GM21825 (cell line): ENCODE results near the gene KMT2E.
A peak's percentile ranks its signal among the peaks of the same experiment; 100 is the strongest.
"Not testable (repeated sequence)": the region's sequence is repeated elsewhere in the genome, so short reads cannot be mapped to it uniquely, and the experiment has no call there.

Source experiments
- ATAC-seq: cut with Tn5 transposase; IDR thresholded peaks from one replicate; pipeline ENCODE4 v1.9.1; 2021; ENCODE audit warnings: mild to moderate bottlenecking, moderate library complexity; ENCODE audit not compliant: unreplicated experiment

The KMT2E gene

GRCh38 chr7:105013816-105014692 is at the start of gene KMT2E:
TSS of gene KMT2E (plus strand) at chr7:105014205. CDS start at chr7:105040953, 26,748 bp downstream.
- ATAC-seq = peak; percentile 30

DNA sequence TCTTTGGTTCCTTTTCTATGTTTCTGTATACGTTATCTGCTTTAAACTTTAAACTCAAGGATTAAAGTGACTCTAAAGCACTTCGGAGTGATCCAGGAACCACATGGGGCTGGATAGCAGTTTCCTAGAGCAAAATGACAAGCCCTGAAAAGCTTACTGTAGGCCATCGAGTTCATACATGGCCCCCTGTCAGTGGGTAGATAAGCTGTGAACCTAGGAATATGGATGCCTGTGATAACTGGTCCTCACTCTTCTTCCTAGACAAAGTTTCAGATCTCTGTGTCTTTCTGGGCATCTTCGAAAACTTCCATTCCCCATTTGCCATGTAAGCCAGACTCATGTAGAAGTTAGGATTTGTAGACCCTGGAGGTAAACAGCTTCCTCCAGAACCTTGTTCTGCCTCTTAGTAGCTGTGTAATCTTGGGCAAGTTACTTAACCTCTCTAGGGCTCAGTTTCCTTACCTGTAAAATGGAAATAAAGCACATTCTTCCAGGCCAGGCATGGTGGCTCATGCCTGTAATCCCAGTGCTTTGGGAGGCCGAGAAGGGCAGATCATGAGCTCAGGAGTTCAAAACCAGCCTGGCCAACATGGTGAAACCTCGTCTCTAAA is 49.3 kb upstream of the KMT2E start:
- no peak for ATAC-seq

- ATAC-seq = no peak
Observed at GRCh38 chr7:104966022-104966421, 48.0 kb upstream of the KMT2E start.

GRCh38 chr7:104967088-104967487 is 46.9 kb upstream of the KMT2E start:
- no peak for ATAC-seq

DNA sequence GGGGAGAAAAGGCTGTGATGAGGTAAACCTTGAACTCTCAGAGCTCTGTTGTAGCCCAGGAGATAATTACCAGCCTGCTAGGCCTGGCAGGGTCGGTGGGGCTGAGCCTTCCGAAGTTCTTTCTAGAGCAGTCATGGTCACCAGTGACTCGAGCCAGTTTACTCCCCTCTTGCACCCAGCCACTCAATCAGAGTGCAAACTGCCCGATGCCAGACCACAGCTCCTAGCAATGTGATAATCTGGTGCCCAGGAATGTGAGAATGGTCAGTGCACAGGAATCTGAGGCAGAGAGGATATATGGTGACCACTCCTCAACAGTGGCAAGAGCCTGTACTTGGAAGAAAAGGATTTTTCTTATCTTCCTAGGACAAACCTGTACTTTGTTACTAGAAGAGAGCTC is 46.4 kb upstream of the KMT2E start:
- ATAC-seq = no peak

- no peak for ATAC-seq
Observed at GRCh38 chr7:104968648-104969047, 45.4 kb upstream of the KMT2E start.

GRCh38 chr7:104969183-104969582 is 44.8 kb upstream of the KMT2E start:
- ATAC-seq = no peak

DNA sequence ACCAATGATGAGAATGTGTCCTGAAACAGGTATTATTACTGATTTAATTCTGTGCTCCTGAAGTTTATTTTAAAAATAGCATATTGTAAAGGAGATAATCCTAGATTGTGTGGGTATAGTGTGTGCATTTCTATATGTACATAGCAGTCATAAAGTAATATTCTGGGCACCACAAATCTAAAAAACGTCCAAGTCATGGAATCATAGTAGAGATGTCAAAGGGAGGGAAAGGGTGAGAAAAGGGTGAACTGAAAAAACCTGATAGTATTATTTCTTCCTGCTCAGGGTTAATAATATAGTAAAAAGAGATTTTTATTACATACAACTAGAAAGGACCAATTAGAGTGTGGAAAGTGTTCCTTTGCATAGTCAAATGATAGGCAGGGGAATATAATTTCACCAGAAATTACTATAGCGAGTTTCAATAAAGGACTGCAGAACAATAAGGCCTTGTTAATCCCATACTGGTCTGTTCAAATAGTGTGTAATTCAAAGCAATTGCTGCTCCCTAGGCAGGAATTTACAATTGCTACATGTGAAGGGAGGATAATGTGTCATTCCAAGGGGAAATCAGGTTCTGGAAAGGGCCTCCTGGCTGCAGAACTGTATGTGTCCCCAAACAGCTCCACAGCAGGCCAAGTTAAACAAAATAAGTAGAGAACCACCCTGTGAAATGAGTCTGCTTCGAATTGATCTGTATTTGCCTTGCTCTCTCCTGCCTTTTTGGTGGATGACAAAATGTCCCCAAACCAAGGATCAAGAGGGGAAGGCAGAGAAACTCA is 42.5 kb upstream of the KMT2E start:
- no peak for ATAC-seq

- no peak for ATAC-seq
Observed at GRCh38 chr7:104972500-104972899, 41.5 kb upstream of the KMT2E start.

GRCh38 chr7:104973227-104973626 is 40.8 kb upstream of the KMT2E start:
- ATAC-seq = no peak

GRCh38 chr7:104973909-104974415 is 40.0 kb upstream of the KMT2E start:
- no peak for ATAC-seq

GRCh38 chr7:104975553-104975952 is 38.5 kb upstream of the KMT2E start:
- not testable (repeated sequence) for ATAC-seq

DNA sequence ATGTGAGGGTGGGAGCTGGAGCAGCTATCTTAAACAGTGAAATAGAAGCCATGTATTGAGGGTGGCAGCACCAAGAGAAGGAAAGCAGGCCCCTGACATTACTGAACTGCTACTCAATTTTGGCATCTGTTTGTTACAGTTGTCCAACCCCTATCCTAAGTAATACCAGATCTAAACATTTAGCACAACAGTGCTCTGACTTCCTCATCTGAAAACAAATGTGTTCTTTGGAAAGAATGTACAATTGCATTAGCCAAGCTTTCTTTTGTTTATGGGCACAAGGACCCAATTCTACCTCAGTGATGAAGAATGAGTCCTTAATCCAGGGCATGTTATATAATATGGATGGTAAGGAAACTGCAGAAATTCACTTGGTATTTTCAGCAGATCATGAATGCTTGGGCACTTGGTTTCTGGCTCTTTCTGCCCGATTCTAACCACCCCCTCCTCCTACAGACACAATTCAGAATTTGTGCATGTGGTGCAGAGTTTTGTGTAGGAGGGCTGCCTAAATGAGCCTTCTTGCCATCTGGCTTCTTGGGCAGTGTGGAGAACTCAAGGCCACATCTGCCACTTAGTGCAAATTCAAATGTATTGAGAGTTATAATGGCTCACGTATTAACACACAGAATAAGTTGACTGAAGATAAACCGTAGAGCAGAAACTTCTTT is 36.9 kb upstream of the KMT2E start:
- ATAC-seq = no peak

DNA sequence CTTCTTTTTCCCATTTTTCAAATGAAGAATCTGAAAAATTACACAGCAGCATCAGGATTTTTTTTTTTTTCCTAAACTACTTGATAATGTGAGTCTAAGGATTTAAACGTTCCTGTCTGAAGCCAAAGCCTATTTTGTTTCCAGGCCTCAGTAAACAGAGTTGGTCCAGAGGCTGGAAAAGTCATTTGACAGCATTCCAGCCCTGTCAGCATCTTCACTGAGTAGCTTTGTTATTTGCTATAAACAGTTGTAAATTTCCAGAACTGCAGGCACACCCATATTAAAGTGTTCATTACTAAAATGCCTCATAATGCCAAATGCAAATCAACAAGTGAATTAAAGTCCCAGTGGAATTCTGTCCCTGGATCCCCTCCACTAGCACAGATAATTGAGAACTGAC is 35.5 kb upstream of the KMT2E start:
- no peak for ATAC-seq

GRCh38 chr7:104979167-104979841 is 34.7 kb upstream of the KMT2E start:
- no peak for ATAC-seq

GRCh38 chr7:104980440-104980839 is 33.6 kb upstream of the KMT2E start:
- no peak for ATAC-seq

GRCh38 chr7:104980841-104981671 is 32.9 kb upstream of the KMT2E start:
- ATAC-seq = no peak

DNA sequence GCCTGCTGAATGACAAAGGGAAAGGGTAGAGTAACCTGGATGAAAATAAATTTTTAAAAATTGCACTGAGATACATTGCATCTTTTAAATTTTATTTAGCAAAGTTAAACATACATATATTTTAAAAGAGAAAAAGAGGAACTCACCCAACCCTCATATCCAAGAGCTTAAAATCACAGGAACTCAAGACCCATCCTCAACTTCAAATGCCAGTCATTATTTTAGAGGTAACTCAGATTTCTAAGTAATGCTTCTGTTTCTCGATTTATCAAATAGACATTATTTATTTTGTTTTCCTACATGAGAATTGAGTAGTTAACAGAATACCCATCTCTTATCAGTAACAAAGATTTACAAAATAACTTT is 32.4 kb upstream of the KMT2E start:
- no peak for ATAC-seq

- no peak for ATAC-seq
Observed at GRCh38 chr7:104982308-104983075, 31.5 kb upstream of the KMT2E start.
